Omental fat pad (tissue), 4 donors: ENCODE results near the gene DCTN2. TPM values are rescaled to one million over a fixed set of nuclear protein-coding genes. Genes with fewer than 3 reads are reported as not detected.

Experiments
- ATAC-seq: fragments of 150-250 bp; one replicate; pipeline ENCODE4 v1.9.1; 2016; ENCODE audit warnings: mild to moderate bottlenecking, moderate library complexity; ENCODE audit not compliant: low FRiP score
- DNase-seq: peaks from one replicate; pipeline ENCODE4 v3.0.0-alpha.2; 2019; ENCODE audit warnings: low spot score
- total RNA-seq, 4 donors: library from RNA; depleted of rRNA; stranded (reverse); fragments of >200 nt; gene quantifications; one replicate each; pipeline ENCODE4 v1.1.0, GENCODE V29; 2016
- TF ChIP-seq, protein P1 (sequence below), 3 donors: fragments of 450-650 bp; IDR thresholded peaks; one replicate each; pipeline ENCODE4 v1.5.1; 2016 to 2017; ENCODE audit warnings: antibody characterized with exemption in 3 of 3, mild to moderate bottlenecking in 3 of 3, moderate library complexity in 2 of 3

DCTN2 gene
- total RNA-seq, 4 donors from 2014 or later, result 96.0 to 134 (median 123) TPM

DNA sequence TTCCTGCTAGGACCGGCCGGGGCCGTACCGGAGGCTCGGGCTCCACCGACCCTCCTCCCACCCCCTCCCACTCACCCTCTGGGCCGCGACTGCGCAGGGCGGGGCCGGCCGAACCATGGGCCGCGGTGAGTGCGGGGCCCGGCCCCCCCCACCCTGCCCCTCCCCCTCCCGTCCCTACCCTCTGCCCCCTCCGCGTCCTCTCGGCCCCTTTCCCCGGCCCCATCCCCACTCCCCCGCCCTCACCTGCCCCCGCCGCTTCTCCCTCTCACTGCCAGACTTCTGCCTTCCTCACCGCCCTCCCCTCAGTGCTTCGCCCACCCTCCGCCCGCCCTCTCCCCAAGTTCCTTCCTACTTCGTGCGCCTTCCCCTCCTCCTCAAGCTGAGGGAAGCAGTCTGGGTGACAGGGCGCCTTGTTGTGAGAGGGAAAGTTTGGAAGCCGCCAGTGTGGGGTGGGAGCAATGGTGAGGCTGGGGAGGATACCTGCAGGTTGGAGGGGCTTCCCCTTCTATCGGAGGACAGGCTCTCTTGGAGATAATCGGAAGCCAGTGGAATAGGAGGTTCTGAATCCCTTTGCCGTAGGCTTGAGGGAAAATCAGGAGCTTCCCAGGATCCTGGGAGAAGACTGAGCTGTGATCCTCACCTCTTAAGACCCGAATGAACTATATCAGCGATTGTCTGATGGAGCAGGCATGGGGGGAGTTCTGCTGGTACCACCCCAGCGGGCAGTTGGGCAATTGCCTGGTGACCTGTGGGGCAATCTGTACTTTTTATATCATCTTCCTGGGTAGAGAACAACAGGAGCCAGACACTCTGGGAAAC is 23.9 kb downstream of the DCTN2 start:
- ATAC-seq, result no peak
- TF ChIP-seq, protein P1, sequence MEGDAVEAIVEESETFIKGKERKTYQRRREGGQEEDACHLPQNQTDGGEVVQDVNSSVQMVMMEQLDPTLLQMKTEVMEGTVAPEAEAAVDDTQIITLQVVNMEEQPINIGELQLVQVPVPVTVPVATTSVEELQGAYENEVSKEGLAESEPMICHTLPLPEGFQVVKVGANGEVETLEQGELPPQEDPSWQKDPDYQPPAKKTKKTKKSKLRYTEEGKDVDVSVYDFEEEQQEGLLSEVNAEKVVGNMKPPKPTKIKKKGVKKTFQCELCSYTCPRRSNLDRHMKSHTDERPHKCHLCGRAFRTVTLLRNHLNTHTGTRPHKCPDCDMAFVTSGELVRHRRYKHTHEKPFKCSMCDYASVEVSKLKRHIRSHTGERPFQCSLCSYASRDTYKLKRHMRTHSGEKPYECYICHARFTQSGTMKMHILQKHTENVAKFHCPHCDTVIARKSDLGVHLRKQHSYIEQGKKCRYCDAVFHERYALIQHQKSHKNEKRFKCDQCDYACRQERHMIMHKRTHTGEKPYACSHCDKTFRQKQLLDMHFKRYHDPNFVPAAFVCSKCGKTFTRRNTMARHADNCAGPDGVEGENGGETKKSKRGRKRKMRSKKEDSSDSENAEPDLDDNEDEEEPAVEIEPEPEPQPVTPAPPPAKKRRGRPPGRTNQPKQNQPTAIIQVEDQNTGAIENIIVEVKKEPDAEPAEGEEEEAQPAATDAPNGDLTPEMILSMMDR (IDR thresholded peaks at IDR 0.05), result no peak
- DNase-seq, result no peak

DNA sequence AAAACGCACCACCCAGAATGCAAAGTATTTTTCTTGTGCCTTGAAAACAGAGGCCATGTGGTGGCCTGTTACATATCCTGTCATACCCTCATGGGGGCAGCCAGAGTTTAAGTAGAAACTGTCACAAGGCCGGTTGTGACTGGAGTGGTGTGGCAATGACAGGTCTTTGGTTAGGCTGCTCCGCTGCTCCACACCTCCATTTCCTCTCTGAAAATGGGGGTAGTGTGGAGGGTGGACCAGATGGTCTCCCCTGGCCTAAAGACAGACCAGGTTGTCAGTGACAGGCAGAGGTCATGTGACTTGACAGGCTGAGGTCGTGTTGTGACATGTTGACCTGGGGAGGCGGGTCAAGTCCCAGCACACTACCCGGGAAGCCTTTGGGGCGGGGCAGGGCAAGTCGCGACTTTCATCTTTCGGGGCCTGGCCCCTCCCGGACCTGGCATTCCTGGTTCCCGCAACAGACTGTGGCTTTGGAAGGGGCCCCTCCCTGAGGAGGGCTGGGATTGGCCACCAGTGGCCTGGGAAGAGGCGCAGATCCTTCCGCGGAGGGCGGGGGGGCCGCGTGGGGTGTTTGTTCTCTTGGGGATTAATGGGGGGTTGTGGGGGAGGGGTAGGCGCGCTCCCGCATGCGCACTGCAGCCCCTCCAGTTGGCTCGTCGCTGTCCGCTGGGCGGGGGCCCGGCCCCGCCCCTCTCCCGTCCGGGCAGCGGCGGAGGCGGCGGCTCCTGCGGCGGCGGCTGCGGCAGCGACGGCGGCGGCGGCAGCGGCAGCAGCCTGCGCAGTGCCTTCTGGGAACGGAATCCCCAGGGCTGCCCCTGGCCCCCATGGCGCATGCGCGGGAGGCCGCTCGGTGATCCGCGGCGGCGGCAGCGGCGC is 24.7 kb downstream of the DCTN2 start, which contains the start of gene MBD6:
Gene MBD6, plus strand, starts transcription at position 814 of the 876 bp plus-strand sequence. CDS start 1,480 bp downstream, outside the sequence.
- DNase-seq (peak; percentile 74), ATAC-seq (peak; percentile 75)
- TF ChIP-seq, protein P1 (IDR thresholded peaks at IDR 0.05), result no peak

DNA sequence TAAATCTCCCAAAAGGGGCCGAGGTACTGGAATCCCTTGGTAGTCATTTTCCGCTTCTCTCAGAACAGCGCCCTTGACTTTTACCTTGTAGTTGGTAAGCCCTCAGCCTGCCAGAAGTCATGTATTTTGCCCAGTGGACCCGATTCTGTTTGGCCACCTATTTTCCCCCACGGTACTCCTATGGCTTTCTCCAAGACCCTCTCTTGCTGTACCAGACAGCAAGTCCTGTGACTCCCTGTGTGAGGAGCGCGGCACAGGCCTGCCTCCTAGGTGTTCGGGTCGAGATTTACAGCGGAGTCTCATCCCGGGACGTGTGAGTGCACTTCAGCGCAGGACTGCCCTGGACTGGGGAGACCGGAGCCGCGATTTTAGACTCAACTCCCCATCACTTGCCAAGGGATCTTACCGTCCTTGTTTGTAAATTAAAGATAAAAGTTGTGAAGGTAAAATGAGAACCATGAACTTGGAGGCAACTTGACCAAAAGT is 25.4 kb downstream of the DCTN2 start:
- TF ChIP-seq, protein P1 (IDR thresholded peaks at IDR 0.05), result no peak
- no peak for ATAC-seq
- no peak for DNase-seq

DNA sequence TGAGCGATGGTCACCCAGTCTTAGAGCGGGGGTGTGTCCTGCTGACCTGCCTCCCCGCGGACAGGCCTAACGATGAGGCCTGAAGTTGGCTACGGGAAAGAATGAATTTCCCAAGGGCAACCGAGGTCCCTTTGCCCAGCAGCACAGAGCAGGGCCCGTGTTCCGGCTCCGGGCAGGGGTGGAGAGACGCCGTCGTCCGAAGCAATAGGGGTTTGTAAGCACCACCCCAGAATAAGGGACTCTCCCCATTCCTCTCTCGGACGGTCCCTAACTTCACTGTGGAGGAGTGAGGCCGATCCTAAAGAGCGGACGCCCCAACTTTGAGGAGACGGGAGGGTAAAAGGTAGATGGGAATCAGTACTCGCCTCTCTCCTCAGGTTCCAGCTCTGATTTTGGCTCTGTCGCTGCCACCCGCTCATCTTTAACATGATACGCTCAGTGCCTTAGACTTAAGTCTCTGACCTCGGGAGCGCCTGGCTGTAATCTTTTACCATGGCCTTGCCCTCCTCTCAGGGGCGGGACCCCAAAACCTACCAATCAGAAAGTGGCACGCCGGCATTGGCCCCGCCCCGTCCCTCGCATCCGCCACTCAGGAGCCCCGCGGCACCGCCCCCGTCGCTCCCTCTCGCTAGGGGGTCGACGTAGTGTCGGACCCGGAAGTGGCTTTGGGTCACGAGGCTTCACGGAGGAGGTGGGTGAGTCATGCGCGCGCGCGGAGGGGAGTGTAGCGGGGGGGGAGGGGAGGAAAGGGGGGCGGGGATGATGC is 26.8 kb downstream of the DCTN2 start, which contains the start of gene DDIT3:
Gene DDIT3, minus strand, starts transcription at position 462 of the 766 bp plus-strand sequence. CDS start 3,108 bp downstream, outside the sequence.
- peak; percentile 92 for ATAC-seq
- peak; percentile 98 for DNase-seq
- TF ChIP-seq, protein P1 (IDR thresholded peaks at IDR 0.05), result no peak

DNA sequence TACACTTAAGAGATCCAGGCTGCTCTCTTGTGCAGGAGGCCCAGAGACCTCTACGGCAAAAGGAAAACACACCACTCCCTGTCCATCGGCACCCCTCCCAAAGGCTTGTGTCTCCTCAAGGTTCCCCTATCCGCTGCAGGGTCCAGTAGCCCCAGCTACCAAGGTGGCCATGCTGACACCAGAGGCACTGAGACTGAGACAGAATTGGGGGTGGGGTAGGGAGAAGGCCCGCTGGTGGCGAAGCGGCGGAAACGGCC is 27.3 kb downstream of the DCTN2 start:
- TF ChIP-seq, protein P1 (IDR thresholded peaks at IDR 0.05), result no peak
- DNase-seq, result no peak
- ATAC-seq, result no peak

DNA sequence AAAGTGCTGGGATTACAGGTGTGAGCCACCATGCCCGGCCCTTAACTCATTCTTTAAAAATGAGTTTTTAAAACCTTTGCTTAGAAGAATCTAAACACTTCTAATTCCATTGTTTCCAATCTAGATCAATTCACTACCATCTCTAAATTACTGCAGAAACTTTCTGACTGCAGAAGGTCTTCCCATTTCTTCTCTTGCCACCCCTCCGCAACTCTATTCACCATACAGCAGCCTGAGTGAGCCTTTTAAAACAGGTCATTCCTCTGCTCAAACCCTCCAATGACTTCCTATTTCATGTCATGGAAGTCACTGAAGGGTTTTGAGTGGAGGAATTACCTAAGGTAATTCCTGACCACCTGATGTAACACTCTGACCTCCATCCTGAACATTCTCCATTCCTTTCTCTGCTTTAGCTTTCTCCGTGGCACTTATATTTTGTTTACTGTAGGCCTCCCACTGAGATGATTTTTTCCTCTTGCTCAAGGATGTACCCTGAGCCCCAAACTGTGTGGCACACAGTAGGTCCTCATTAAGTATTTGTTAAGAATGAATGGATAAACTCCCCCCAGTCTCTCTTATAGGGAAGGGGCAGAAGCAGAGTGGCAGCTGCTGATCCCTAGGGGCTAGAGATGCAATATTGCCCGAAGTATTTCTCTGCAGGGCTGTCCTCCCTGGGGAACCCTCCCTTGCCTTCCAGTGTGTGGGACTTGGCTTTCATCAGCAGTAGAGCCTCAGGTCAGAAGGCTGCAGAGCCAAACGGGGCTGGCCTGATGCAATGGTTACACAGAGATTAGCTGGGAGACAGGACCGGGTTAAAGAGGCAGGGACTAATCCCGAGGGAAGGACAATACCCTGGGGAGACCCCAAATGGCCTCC is 27.8 kb downstream of the DCTN2 start:
- ATAC-seq (no peak), DNase-seq (no peak)
- TF ChIP-seq, protein P1 (IDR thresholded peaks at IDR 0.05), result no peak
